Keratinocyte (primary cell): ENCODE data around the gene RNF26.

Source experiments
- CTCF ChIP-seq, 3 experiments: IDR thresholded peaks in 1 of 3; conservative IDR thresholded peaks in 1 of 3; optimal IDR thresholded peaks in 1 of 3; 2 replicates in 2 of 3; 3 replicates in 1 of 3; pipeline versions ENCODE3 to v1.5.1; 2011; ENCODE audit warnings: low read length in 3 of 3, mild to moderate bottlenecking in 3 of 3, moderate library complexity in 2 of 3, control low read depth in 1 of 3, inconsistent platforms in 1 of 3; ENCODE audit not compliant: insufficient read depth in 2 of 3; ENCODE audit errors: extremely low read depth in 1 of 3
- EZH2 ChIP-seq: IDR thresholded peaks from one replicate; pipeline ENCODE4 v1.6.1; 2012; ENCODE audit warnings: inconsistent platforms, mild to moderate bottlenecking, low read length, moderate library complexity

GRCh38 chr11:119373921-119374631, 39.7 kb downstream of the RNF26 start:
- peak; percentile 86 to 98 (median 92) for TF ChIP-seq CTCF (optimal IDR thresholded peaks at IDR 0.05 in 1 of 3, IDR thresholded peaks at IDR 0.05 in 1 of 3, conservative IDR thresholded peaks at IDR 0.05 in 1 of 3; ENCODE audit: extremely low read depth in 1 of 3, insufficient read depth in 2 of 3, low read length in 3 of 3)
- no peak for TF ChIP-seq EZH2
